Fibroblast of villous mesenchyme (primary cell): Measurements from ENCODE around the gene BSCL2. TPM values are rescaled to one million over a fixed set of nuclear protein-coding genes. Genes with fewer than 3 reads are reported as not detected.
A peak's percentile ranks its signal among the peaks of the same experiment; 100 is the strongest.
"Not testable (repeated sequence)": the region's sequence is repeated elsewhere in the genome, so short reads cannot be mapped to it uniquely, and the experiment has no call there.

Source experiments
- DNase-seq: peaks from one replicate; pipeline ENCODE4 v3.0.0-alpha.2; 2010; ENCODE audit warnings: low read depth
- H3K4me3 ChIP-seq: 2 replicates; pipeline ENCODE4 v1.5.1; 2011; ENCODE audit warnings: low read depth, mild to moderate bottlenecking, low read length
- total RNA-seq: library from RNA; depleted of rRNA; stranded (reverse); fragments of >200 nt; gene quantifications from 2 replicates; pipeline ENCODE4 v1.2.3, GENCODE V29; 2012
- TF ChIP-seq, protein P1 (sequence below): IDR thresholded peaks from 2 replicates; pipeline ENCODE4 v1.5.1; 2012; ENCODE audit warnings: low read depth, mild to moderate bottlenecking, low read length; ENCODE audit not compliant: insufficient read depth

Gene BSCL2
- total RNA-seq, 1 donor, result 53.5 TPM

DNA sequence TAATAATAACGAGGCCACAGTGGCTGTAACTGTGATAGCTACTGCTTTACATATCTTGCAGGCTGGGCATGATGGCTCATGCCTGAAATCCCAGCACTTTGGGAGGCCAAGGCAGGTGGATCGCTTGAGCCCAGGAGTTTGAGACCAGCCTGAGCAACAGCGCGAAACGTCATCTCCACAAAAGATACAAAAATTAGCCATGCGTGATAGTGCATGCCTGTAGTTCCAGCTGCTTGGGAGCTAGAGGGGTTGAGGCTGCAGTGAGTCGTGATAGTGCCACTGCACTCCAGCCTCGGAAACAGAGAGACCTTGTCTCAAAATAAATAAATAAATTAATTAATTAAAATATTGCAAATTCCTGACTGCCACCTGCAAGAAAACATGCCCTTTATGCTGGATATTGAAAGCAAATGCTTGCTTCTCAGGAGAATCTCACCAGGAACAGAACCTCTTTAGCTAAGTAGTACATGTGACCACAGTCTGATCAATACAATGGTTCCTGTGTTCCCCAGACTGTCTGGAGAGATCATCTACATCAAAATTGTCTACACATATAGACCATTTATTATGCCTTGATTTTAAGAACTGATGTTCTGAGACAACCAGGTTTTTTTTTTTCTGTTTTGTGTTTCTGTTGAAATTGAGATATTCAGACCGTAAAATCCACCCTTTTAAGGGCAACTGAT lies 40.4 kb upstream of the BSCL2 start:
- TF ChIP-seq, protein P1, sequence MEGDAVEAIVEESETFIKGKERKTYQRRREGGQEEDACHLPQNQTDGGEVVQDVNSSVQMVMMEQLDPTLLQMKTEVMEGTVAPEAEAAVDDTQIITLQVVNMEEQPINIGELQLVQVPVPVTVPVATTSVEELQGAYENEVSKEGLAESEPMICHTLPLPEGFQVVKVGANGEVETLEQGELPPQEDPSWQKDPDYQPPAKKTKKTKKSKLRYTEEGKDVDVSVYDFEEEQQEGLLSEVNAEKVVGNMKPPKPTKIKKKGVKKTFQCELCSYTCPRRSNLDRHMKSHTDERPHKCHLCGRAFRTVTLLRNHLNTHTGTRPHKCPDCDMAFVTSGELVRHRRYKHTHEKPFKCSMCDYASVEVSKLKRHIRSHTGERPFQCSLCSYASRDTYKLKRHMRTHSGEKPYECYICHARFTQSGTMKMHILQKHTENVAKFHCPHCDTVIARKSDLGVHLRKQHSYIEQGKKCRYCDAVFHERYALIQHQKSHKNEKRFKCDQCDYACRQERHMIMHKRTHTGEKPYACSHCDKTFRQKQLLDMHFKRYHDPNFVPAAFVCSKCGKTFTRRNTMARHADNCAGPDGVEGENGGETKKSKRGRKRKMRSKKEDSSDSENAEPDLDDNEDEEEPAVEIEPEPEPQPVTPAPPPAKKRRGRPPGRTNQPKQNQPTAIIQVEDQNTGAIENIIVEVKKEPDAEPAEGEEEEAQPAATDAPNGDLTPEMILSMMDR, result no peak
- H3K4me3 ChIP-seq, result no peak overlapping the region
- DNase-seq, result no peak

DNA sequence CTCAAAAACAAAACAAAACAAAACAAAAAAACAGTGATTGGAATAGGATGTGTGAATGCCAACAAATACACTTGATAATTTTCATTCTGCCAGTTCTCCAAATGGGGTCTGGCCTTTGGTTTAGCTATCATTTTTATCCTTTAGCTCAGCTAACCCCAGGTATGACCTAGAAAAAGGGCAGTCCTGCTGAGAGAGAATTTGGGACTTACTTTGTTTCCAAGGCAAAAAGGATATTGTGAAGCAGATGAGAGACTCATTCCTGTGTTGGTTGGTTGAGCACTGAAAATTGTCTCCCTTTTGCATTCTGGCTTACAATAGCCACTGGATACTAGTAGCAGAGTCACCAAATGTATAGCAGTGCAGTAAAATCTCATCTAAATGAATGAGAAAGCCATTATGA lies 30.0 kb upstream of the BSCL2 start:
- H3K4me3 ChIP-seq, result no peak overlapping the region
- DNase-seq, result no peak
- TF ChIP-seq, protein P1, result no peak

DNA sequence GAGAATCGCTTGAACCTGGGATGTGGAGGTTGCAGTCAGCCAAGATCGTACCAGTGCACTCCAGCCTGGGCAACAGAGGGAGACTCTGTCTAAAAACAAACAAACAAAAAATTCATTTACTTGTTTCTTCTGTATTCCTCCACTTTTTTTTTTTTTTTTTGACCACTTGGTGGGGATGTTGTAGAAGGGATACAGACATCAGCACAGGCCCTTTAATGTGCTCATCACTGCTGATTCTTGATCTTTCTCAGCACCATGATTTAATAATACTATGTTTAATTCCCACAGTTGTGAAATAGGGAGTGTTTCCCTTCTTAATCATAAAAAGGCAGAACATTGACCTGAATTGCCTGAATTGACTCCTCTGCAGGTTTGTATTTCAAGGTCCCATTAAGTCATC lies 25.6 kb upstream of the BSCL2 start:
- TF ChIP-seq, protein P1, result peak; percentile 22
- peak; percentile 55 for DNase-seq
- H3K4me3 ChIP-seq, result no peak overlapping the region

GRCh38 chr11:62730076-62730475 lies 22.9 kb upstream of the BSCL2 start:
- peak overlapping the region; percentile 91 for H3K4me3 ChIP-seq
- DNase-seq, result not testable (repeated sequence)

DNA sequence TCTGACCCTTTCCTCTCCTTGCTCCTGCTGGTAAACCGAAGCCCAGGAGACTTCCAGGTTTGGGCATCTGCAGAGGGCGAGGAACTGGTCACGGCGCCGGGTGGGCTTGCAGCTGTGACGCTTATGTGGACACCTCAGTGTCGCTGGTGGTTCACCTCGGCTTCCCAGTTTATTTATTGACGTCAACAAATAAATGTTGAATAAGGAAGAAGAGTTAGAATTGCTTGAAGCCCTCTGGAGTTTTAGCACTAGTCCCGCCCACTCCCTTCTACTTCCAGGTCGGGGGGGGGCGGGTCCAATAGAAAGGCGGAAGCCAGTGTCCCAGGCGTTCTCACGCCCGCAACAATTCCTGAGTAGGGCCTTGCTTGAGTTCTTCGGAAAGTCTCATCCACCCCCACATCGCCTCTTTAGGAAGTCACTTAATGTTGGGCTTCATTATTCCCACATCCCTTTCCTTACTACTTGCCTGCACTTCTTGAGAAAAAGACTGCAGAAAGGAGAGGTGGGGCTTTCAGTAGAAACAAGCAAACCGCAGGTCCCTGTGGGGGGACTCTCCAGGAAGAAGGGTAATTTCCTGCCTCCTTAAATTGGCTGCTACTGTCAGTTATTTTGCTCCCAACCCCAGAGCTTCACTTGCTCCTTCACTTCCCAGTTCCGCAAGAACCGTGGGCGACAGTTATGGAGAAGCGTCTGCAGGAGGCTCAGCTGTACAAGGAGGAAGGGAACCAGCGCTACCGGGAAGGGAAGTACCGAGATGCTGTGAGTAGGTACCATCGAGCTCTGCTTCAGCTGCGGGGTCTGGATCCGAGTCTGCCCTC lies 21.2 kb upstream of the BSCL2 start, which contains the start of gene TTC9C:
TSS of gene TTC9C (plus strand) at position 316 of the 818 bp plus-strand sequence. CDS start at position 679, 363 bp downstream.
- peak; percentile 90 for DNase-seq
- H3K4me3 ChIP-seq, result peak within 1 kb of the TSS; percentile 91
- TF ChIP-seq, protein P1, result no peak

DNA sequence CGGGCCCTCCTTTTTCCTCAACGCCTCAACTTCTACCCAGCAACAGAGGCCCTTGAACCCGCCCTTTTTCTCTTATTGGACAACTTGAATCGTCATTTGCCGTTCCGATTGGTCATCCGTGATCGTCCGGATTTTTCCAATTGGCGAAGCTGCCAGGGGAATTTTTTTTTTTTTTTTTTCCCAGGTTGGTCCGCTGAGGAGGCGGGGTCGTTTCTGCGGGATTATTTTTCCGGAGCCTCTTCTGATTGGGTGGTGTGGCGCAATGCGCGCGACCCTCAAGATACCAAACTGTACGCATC lies 20.6 kb upstream of the BSCL2 start:
- peak overlapping the region; percentile 91 for H3K4me3 ChIP-seq
- TF ChIP-seq, protein P1, result no peak
- DNase-seq, result peak; percentile 99

DNA sequence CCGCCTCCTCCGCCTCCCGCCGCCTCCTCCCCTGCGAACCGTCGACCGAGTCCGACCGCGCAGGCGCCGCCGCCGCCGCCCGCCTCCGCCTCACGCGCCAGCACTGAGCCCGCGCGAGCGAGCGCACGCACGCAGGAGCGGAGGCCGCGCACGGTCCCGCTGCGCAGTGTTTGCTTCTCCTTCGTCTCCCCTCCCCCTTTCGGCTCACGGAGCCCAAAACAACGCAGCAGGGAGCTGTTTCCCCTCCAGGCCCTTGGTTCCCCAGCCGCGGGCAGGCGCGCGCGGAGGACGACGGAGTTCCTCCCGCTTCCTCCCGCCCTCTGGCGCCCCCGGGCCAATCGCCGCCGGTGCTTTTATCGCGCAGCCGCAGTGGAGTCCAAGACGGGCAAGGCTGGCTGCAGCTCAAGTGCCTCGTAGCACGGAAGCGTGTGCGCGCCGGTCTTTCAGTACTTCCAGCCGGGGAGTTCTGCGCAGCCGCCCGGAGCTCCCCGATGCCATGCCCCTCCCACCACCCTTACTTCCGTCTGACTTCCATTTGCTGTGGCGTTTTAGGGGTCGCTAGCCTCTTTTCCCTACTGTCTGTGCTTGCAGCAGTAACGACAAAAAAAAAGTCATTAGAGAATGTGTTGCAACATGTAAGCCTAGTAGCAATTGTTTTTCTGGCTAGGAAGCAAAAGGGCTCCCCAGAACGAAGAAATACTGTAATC lies 20.1 kb upstream of the BSCL2 start, which contains the start of gene HNRNPUL2:
TSS of gene HNRNPUL2 (minus strand) at position 293 of the 707 bp plus-strand sequence. CDS start 301 bp downstream, outside the sequence.
- peak within 1 kb of the TSS; percentile 91 for H3K4me3 ChIP-seq
- peak; percentile 99 for DNase-seq
- TF ChIP-seq, protein P1, result no peak
